Astrocyte (in vitro differentiated cells and primary cell): Measurements from ENCODE around the gene SLC1A6.

Experiments
- EZH2 ChIP-seq: IDR thresholded peaks from 2 replicates; pipeline ENCODE4 v1.6.1; 2012; ENCODE audit warnings: mild to moderate bottlenecking, low read length, inconsistent platforms; ENCODE audit not compliant: insufficient read depth
- TF ChIP-seq, protein P1 (sequence below): IDR thresholded peaks from 2 replicates; pipeline ENCODE4 v1.5.1; 2011; ENCODE audit warnings: low read depth, mild to moderate bottlenecking, inconsistent platforms, low read length, moderate library complexity; ENCODE audit not compliant: insufficient read depth

DNA sequence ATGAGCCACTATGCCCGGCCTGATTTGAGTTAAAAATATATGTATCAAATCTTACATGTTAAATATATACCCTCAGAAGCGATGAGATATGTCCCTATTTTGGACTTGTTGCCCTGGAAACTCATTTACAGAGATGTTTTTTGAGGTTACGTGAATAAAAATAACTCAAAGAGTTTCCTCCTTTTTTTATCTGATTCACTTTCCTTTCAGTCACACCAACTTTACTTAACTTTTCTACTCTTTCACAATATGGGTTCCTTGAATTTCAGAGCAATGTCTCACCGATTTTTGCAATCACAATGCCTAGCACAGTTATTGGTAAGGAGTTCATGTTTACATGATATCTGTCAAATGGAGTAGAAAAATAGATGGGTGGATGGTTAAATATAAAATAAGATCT is 36.1 kb downstream of the SLC1A6 start:
- TF ChIP-seq, protein P1, sequence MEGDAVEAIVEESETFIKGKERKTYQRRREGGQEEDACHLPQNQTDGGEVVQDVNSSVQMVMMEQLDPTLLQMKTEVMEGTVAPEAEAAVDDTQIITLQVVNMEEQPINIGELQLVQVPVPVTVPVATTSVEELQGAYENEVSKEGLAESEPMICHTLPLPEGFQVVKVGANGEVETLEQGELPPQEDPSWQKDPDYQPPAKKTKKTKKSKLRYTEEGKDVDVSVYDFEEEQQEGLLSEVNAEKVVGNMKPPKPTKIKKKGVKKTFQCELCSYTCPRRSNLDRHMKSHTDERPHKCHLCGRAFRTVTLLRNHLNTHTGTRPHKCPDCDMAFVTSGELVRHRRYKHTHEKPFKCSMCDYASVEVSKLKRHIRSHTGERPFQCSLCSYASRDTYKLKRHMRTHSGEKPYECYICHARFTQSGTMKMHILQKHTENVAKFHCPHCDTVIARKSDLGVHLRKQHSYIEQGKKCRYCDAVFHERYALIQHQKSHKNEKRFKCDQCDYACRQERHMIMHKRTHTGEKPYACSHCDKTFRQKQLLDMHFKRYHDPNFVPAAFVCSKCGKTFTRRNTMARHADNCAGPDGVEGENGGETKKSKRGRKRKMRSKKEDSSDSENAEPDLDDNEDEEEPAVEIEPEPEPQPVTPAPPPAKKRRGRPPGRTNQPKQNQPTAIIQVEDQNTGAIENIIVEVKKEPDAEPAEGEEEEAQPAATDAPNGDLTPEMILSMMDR: no peak
- TF ChIP-seq EZH2: no peak
